GM12878 (cell line): ENCODE measurements around the gene BRD2.

Experiments used
- BMI1 ChIP-seq: fragments of 450-650 bp; IDR thresholded peaks from 2 replicates; pipeline ENCODE4 v1.6.1; 2016; ENCODE audit warnings: mild to moderate bottlenecking, moderate library complexity, borderline replicate concordance
- EZH2 ChIP-seq: IDR thresholded peaks from 2 replicates; pipeline ENCODE4 v1.6.1; 2012; ENCODE audit warnings: low read depth, mild to moderate bottlenecking, control low read depth, inconsistent platforms, low read length, borderline replicate concordance; ENCODE audit not compliant: control insufficient read depth
- GABPA ChIP-seq: IDR thresholded peaks from 2 replicates; pipeline ENCODE4 v1.6.1; 2014; ENCODE audit warnings: antibody characterized with exemption, low read depth, mild to moderate bottlenecking, inconsistent platforms
- MYC ChIP-seq: IDR thresholded peaks from 2 replicates; pipeline ENCODE4 v1.6.1; 2011; ENCODE audit warnings: mild to moderate bottlenecking, low read length, moderate library complexity, inconsistent platforms; ENCODE audit not compliant: insufficient read depth, insufficient replicate concordance, insufficient read length, severe bottlenecking
- POLR2A ChIP-seq: IDR thresholded peaks from 2 replicates; pipeline ENCODE4 v1.6.1; 2011; ENCODE audit warnings: low read depth, mild to moderate bottlenecking, low read length
- RAD21 ChIP-seq: IDR thresholded peaks from 2 replicates; pipeline ENCODE4 v1.6.1; 2011; ENCODE audit warnings: mild to moderate bottlenecking, low read depth, low read length, moderate library complexity; ENCODE audit not compliant: insufficient read depth
- TF ChIP-seq, protein P1 (sequence below), 3 experiments: IDR thresholded peaks in 2 of 3; conservative IDR thresholded peaks in 1 of 3; 2 replicates each; pipeline ENCODE4 v1.5.1; 2011; ENCODE audit warnings: low read depth in 3 of 3, low read length in 3 of 3, mild to moderate bottlenecking in 3 of 3, control low read depth in 2 of 3, moderate library complexity in 2 of 3, inconsistent platforms in 1 of 3, mixed read lengths in 1 of 3; ENCODE audit not compliant: control insufficient read depth in 2 of 3, insufficient read depth in 1 of 3; ENCODE audit errors: extremely low read depth in 1 of 3
- TF ChIP-seq, protein P2 (sequence below): IDR thresholded peaks from 2 replicates; pipeline ENCODE4 v1.6.1; 2012; ENCODE audit warnings: mild to moderate bottlenecking, low read depth, low read length

DNA sequence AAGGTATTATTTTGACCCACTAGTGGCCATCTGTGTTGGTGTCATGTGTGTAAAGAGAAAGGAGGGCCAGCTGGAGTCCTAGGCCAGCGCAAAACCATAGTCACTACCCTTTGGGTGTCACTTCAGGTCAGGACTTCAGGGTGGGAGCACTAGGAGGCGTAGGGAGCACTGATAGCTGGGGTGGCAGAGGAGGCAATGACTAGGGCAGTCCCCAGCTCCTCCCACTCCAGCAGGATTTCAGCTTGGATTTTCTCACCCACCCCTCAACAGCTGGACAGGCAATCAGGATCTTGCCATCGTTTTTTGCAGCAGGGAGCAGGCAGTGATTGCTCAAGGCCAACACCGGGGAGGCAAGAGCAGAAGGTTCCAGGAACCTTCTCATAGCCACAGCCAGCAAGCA lies 45.2 kb downstream of the BRD2 start:
- TF ChIP-seq BMI1 (no peak), POLR2A (no peak), GABPA (no peak), EZH2 (no peak), RAD21 (no peak), MYC (no peak)
- TF ChIP-seq, protein P1, sequence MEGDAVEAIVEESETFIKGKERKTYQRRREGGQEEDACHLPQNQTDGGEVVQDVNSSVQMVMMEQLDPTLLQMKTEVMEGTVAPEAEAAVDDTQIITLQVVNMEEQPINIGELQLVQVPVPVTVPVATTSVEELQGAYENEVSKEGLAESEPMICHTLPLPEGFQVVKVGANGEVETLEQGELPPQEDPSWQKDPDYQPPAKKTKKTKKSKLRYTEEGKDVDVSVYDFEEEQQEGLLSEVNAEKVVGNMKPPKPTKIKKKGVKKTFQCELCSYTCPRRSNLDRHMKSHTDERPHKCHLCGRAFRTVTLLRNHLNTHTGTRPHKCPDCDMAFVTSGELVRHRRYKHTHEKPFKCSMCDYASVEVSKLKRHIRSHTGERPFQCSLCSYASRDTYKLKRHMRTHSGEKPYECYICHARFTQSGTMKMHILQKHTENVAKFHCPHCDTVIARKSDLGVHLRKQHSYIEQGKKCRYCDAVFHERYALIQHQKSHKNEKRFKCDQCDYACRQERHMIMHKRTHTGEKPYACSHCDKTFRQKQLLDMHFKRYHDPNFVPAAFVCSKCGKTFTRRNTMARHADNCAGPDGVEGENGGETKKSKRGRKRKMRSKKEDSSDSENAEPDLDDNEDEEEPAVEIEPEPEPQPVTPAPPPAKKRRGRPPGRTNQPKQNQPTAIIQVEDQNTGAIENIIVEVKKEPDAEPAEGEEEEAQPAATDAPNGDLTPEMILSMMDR (IDR thresholded peaks at IDR 0.05 in 2 of 3, conservative IDR thresholded peaks at IDR 0.05 in 1 of 3; ENCODE audit: control insufficient read depth in 2 of 3, extremely low read depth in 1 of 3, insufficient read depth in 1 of 3, low read depth in 3 of 3, low read length in 3 of 3), result no peak
- TF ChIP-seq, protein P2, sequence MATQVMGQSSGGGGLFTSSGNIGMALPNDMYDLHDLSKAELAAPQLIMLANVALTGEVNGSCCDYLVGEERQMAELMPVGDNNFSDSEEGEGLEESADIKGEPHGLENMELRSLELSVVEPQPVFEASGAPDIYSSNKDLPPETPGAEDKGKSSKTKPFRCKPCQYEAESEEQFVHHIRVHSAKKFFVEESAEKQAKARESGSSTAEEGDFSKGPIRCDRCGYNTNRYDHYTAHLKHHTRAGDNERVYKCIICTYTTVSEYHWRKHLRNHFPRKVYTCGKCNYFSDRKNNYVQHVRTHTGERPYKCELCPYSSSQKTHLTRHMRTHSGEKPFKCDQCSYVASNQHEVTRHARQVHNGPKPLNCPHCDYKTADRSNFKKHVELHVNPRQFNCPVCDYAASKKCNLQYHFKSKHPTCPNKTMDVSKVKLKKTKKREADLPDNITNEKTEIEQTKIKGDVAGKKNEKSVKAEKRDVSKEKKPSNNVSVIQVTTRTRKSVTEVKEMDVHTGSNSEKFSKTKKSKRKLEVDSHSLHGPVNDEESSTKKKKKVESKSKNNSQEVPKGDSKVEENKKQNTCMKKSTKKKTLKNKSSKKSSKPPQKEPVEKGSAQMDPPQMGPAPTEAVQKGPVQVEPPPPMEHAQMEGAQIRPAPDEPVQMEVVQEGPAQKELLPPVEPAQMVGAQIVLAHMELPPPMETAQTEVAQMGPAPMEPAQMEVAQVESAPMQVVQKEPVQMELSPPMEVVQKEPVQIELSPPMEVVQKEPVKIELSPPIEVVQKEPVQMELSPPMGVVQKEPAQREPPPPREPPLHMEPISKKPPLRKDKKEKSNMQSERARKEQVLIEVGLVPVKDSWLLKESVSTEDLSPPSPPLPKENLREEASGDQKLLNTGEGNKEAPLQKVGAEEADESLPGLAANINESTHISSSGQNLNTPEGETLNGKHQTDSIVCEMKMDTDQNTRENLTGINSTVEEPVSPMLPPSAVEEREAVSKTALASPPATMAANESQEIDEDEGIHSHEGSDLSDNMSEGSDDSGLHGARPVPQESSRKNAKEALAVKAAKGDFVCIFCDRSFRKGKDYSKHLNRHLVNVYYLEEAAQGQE, result no peak
